ENCODE results near the gene ADGRD2.

GRCh38 chr9:124457887-124458431 is 7.7 kb downstream of the ADGRD2 start:
- TF ChIP-seq POLR2A (IDR thresholded peaks at IDR 0.05) (no peak), CTCF (IDR thresholded peaks at IDR 0.05 in 8 of 11, conservative IDR thresholded peaks at IDR 0.05 in 3 of 11) (no peak)
